Adrenal gland (tissue), 5 donors: Measurements from ENCODE around the gene HTR7.

ENCODE experiments used
- POLR2A ChIP-seq, 2 donors: fragments of 450-650 bp; IDR thresholded peaks; one replicate each; pipeline ENCODE4 v1.6.1; 2017; ENCODE audit warnings: antibody characterized with exemption in 2 of 2, mild to moderate bottlenecking in 2 of 2, moderate library complexity in 1 of 2
- TF ChIP-seq, protein P1 (sequence below), 6 experiments: fragments of 450-650 bp in 4 of 6; fragments of 200-600 bp in 2 of 6; sonication (generic) in 1 of 6; IDR thresholded peaks; 1 replicate in 5 of 6; 2 replicates in 1 of 6; pipeline versions ENCODE4 v1.5.1 to v1.8.0; 2016 to 2021; ENCODE audit warnings: antibody characterized with exemption in 6 of 6, mild to moderate bottlenecking in 2 of 6, moderate library complexity in 1 of 6
- donor health status: DM: no; HTN: no; CAD: no.

DNA sequence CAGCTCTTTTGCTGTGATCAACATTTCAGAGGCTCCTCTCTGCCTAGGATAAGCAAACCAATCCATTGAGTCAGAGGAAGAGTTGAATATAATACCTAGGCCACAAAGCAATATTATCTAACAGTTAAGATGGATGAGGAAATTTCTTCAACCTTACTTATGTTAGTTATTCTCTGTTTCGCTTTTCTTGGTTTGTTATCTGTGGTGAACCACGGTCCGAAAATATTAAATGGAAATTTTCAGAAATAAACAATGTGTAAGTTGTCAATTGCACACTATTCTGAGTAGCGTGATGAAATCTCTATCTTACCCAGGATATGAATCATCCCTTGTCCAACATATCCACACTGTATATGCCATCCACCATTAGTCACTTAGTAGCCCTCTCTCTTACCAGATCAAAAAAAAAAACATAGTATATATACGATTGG is 1.5 kb upstream of the HTR7 start:
- TF ChIP-seq, protein P1, sequence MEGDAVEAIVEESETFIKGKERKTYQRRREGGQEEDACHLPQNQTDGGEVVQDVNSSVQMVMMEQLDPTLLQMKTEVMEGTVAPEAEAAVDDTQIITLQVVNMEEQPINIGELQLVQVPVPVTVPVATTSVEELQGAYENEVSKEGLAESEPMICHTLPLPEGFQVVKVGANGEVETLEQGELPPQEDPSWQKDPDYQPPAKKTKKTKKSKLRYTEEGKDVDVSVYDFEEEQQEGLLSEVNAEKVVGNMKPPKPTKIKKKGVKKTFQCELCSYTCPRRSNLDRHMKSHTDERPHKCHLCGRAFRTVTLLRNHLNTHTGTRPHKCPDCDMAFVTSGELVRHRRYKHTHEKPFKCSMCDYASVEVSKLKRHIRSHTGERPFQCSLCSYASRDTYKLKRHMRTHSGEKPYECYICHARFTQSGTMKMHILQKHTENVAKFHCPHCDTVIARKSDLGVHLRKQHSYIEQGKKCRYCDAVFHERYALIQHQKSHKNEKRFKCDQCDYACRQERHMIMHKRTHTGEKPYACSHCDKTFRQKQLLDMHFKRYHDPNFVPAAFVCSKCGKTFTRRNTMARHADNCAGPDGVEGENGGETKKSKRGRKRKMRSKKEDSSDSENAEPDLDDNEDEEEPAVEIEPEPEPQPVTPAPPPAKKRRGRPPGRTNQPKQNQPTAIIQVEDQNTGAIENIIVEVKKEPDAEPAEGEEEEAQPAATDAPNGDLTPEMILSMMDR (IDR thresholded peaks at IDR 0.05): no peak
- TF ChIP-seq POLR2A (IDR thresholded peaks at IDR 0.05): no peak
